HG03139 (cell line): ENCODE measurements around the gene GJA5.
"Not testable (repeated sequence)": the region's sequence is repeated elsewhere in the genome, so short reads cannot be mapped to it uniquely, and the experiment has no call there.

Experiments
- ATAC-seq: cut with Tn5 transposase; IDR thresholded peaks from one replicate; pipeline ENCODE4 v1.9.1; 2021; ENCODE audit not compliant: unreplicated experiment

The GJA5 gene

DNA sequence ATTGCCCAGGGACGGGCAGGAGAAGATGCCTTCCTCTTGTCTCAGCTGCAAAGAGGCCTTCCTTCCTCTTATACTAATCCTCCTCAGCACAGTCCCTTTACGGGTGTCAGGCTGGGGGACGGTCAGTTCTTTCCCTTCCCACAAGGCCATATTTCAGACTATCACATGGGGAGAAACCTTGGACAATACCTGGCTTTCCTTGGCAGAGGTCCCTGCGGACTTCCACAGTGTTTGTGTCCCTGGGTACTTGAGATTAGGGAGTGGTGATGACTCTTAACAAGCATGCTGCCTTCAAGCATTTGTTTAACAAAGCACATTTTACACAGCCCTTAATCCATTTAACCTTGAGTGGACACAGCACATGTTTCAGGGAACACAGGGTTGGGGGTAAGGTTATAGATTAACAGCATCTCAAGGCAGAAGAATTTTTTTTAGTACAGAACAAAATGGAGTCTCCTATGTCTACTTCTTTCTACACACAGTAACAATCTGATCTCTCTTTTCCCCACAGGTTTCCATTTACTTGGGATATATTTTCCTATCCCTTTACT is 26.0 kb downstream of the GJA5 start:
- not testable (repeated sequence) for ATAC-seq

DNA sequence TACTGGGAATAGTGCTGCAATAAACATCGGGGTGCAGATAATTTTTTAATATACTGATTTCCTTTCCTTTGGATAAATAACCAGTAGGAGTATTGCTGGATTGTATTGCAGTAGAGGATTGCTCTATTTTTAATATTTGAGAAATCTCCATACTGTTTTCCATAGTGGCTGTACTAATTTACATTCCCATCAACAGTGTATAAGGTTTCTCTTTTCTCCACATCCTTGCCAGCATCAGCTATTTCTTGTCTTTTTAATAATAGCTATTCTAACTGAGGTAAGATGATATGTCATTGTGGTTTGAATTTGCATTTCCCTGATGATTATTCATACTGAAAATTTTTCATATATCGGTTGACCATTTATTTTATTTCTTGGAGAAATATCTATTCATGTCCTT is 31.1 kb downstream of the GJA5 start:
- ATAC-seq, result no peak

DNA sequence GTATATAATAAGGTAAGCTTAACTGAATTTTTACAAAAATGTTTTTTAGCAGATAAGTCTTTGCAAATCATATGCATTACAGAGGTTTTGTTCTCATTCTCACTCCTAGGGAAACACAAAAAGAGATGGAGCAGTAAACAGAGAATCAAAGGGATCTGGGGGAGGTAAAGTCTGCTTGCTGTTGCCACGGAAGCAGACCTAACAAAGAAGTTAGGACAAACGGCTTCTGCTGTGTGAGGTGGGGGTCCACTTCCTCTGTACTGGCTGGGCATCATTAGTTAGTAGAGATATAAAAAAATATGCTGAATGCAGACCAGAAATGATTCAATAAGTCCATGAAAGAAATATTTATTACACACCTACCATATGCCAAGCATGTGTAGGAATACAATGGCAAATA is 34.2 kb downstream of the GJA5 start:
- no peak for ATAC-seq

DNA sequence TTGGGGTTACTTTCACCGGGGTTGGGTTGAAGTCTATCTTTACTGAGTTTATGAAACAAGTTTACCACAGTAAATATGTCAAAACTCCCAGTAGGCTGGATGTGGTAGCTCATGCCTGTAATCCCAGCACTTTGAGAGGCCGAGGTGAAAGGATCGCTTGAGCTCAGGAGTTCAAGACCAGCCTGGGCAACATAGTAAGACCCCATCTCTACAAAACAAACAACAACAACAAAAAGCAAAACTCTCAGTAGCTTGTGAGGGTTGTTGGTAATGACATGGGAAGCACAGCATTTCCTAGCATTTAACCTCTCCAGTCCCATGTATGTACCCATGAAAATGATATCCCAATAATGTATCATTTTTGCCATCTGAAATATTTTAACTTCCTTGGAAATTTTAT is 34.7 kb downstream of the GJA5 start:
- ATAC-seq, result no peak

DNA sequence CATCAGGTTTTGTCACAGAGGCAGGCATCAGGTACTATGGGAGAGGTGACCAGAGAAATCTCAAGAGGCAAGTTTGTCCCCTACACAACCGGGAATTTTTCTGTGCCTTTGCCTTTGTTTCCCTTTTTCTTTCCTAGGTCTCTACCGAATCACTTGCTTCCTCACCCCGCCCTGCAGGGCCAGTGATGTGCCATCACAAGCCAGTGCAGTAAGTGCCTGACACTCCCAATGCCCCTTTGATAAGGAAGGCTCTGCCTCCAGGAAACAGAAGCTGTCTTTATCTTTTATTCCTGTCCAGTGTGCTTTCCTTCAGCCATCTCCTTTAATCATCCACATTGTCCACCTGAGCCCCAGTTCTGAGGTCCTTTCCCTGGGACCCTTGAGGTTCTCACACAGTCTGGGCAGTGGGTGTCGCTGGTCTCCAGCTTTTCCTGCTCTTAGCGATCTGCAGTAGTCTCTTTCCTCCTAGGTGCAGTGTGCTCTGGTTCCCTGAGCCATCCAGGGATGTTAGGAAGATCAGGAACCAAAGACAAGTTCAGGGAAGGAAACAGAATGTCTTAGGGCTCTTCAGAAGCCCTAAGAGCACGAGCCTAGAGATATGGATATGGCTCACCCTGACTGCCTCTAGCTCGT is 36.6 kb downstream of the GJA5 start:
- no peak for ATAC-seq

DNA sequence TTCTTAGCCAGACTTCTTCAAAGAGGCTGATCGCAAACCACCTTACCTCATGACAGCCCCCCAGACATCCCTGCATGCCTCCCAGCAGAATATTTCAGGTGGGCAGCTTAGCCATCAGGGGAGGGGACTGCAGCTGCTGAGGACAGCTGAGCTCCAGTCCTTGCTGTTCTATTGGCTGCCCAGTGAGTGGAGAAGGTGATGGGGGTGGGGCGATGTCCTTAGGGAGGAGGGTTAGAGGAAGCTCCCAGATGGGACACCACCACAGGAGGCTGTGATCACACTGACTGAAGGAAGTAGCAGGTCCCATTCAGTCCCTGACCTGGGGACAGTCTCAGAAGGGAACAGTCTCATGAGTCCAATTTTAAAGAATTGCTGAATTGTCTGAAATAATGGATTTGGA is 38.3 kb downstream of the GJA5 start:
- no peak for ATAC-seq

DNA sequence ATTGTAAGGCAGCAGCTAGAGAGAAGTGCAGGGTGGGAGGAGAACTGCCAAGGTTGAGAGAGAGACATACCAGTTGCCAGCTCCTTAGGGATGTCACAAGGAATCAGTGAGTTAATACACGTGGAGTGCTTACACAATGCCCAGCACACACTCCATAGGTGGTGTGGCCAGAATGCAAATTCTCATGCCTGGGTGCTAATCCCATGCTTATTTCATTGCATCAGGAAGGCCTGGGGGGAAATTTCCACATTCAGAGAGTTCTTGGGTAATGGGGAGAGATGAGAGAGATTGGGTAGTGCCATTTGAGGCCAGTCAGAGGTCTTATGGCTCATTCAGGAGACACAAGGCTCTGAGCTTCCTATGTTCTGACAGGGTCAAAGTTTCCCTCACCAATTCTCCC is 38.7 kb downstream of the GJA5 start:
- ATAC-seq, result no peak

DNA sequence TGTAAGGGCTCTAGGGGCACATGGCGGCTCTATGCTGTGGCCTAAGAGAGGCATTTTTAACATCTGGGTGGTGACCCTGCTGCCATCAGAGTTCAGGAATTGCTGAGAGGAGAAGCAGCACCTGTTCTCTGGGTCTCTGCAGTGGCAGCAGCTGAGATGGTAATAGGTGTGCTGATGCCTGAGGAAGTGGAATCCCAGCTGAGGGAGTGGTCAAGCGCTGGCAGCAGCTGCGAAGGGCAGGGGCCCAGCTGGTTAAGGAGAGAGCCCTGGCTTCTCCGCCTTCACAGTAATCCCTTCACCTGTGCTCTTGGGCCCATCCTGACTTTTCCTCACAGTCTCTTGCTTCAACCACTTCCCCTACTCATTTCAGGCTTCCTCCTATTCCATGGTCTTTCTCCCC is 39.8 kb downstream of the GJA5 start:
- ATAC-seq, result no peak

DNA sequence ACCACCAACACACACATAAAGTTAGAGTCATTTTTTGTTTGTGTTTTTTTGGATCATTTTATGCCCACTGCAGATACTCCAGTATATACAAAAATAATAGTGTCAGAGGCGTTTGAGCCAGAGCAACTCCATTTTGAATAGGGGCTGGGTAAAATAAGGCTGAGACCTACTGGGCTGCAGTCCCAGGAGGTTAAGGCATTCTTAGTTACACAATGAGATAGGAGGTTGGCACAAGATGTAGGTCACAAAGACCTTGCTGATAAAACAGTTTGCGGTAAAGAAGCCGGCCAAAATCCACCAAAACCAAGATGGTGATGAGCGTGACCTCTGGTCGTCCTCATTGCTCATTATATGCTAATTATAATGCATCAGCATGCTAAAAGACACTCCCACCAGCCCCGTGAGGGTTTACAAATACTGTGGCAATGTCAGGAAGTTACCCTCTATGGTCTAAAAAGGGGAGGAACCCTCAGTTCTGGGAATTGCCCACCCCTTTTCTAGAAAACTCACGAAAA is 40.6 kb downstream of the GJA5 start:
- no peak for ATAC-seq

DNA sequence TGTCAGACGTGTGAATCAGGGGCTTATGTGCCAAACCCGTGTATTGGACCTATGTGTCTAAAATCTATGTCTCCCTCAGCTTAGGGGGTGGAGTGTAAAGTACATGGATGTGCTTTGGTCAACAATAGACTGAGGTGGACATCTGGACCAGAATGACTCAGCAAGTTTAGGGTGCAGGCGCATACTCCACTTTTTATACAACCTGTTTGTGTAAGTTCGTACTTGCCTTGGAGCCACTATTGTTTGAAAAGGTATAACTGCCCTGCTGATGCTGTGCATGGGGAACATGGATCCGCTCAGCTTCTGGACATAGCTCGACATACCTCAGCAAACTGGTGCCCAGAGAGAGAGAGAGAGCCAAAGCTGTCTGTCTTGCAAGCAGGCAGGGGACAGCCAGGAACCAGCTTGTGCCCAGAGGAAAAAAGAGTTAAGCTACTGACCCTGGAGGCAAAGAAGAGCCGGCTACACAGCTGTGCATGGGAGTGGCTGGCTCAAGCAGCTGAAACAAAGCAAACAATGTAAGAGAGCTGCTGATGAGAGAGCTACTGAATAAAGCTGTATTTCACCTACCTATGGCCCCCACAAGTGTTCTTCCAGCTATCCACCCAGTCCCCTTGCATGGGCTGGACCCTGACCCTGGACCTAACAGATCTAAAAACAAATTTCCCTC is 41.2 kb downstream of the GJA5 start:
- ATAC-seq, result no peak

DNA sequence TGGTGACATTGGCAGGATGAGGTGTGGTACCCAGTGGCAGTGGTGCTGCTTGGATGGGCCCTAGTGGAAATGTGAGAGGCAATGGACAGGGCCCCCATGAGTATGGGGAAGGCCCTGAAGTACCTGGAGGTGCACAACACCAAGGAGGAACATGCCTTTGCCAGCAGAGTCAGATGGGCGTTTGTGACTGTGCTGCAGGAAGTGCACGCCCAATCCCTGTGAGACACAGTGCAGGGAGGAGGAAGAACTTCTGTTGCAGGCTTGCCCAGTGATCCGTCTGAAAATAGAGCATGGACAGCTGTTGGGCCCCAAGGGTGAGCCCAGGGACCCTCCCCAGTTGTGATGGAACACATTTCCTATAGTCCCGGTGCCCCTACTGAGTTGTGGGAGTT is 42.7 kb downstream of the GJA5 start:
- ATAC-seq, result no peak

DNA sequence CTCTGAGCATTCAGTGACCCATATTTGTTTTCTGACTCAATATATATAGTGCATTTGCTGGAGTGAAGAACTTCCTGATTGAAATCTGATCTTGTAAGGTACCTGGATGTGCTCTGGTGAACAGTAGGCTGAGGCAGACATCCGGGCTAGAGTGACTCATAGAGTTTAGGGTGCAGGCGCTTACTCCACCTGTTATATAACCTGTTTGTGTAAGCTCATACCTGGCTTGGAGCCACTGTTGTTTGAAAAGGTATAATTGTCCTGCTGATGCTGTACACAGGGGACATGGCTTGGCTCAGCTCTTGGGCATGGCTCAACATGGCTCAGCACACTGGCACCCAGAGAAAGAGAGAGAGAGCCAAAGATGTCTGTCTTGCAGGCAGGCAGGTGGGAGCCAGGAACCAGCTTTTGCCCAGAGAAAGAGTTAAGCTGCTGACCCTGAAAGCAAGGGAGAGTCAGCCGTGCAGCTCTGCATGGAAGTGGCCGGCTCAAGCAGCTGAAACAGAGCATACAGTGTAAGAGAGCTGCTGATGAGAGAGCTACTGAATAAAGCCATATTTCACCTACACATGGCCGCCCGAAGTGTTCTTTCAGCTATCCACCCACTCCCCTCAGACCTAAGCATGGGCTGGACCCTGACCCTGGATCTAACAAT is 43.2 kb downstream of the GJA5 start:
- no peak for ATAC-seq

DNA sequence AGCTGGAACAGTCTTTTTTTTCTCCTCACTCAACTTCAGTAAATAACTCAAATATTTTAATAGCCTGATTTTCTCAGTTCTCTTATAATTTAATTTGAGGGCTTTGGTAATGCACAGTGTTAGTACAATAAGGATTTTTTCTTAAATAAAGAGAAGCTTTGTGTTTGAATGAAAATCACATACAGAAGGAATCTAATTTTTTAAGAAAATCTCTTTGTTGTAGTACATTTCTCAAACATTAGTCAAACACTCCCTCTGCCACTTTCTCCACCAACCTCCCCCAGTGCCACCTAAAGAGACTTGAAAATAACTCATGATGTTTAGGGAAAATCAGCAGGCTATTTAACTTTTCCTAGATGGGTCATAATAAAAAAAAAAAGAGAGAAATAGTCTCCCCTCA is 47.8 kb downstream of the GJA5 start:
- no peak for ATAC-seq
